Raji (cell line): ENCODE data around the gene RCSD1.
A peak's percentile ranks its signal among the peaks of the same experiment; 100 is the strongest.

ENCODE experiments used
- POLR2A ChIP-seq: IDR thresholded peaks from 2 replicates; pipeline ENCODE4 v1.6.1; 2011; ENCODE audit warnings: low read depth, low read length, control low read depth; ENCODE audit not compliant: insufficient read depth

RCSD1 gene

DNA sequence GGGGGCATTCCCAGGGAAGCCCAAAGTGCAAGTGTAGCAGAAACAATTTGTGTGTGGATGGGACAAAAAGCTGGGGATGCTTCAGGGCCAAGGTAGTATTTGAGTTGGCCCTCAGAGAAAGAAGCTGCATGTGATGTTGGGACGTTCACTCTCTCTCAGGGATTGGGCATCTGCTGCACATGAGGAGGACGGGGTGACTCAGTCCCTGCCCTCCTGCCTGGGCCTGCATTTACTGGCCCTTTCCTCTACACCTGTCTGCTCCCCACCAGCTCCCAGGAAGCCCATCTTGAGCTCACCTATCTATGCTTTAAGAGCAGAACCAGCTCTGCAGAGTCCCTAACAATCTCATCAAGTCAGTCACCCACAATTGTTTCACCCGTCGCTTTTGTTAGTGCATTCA lies 68.3 kb downstream of the RCSD1 start:
- no peak for TF ChIP-seq POLR2A

GRCh38 chr1:167701510-167701909 lies 71.5 kb downstream of the RCSD1 start:
- TF ChIP-seq POLR2A = no peak

- no peak for TF ChIP-seq POLR2A
Measured at GRCh38 chr1:167703557-167703956, 73.5 kb downstream of the RCSD1 start.

DNA sequence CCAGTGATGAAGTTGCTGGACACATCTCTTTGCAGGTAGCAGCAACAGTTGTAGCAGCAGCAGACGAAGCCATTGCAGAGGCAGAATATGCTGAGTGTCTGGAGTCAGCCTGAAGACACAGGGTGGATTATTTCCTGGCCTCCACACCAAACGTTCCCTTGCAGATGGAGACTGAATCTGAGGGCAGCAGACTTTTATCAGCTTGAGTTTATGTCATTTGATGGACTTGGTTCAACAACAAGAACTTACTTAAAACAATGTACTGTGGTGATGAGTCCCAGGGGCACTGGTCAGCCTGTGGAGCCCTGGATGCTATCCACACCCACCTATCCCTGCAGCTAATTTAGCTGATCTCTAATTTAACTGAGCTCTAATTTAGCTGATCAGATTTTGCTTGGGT lies 74.7 kb downstream of the RCSD1 start:
- no peak for TF ChIP-seq POLR2A

- no peak for TF ChIP-seq POLR2A
Measured at GRCh38 chr1:167705250-167705649, 75.2 kb downstream of the RCSD1 start.

DNA sequence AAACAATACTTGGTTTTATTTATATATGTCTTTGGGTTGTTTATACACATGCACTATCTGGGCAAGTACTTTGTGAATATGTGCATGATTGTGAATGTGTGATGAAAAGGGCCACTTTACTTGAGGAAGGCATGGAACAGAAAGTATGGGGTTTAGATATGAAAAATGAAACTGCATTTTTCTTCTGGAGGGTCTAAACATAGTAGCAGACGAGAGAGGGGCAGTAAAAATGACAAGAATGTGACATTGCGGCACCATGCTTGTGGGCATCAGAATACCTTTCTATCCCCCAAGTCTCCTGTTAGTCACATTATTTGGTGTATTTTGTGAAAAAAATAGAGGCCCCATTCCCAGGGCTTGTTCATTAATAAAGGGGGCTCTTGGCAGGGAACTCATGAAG lies 76.3 kb downstream of the RCSD1 start:
- TF ChIP-seq POLR2A = no peak

DNA sequence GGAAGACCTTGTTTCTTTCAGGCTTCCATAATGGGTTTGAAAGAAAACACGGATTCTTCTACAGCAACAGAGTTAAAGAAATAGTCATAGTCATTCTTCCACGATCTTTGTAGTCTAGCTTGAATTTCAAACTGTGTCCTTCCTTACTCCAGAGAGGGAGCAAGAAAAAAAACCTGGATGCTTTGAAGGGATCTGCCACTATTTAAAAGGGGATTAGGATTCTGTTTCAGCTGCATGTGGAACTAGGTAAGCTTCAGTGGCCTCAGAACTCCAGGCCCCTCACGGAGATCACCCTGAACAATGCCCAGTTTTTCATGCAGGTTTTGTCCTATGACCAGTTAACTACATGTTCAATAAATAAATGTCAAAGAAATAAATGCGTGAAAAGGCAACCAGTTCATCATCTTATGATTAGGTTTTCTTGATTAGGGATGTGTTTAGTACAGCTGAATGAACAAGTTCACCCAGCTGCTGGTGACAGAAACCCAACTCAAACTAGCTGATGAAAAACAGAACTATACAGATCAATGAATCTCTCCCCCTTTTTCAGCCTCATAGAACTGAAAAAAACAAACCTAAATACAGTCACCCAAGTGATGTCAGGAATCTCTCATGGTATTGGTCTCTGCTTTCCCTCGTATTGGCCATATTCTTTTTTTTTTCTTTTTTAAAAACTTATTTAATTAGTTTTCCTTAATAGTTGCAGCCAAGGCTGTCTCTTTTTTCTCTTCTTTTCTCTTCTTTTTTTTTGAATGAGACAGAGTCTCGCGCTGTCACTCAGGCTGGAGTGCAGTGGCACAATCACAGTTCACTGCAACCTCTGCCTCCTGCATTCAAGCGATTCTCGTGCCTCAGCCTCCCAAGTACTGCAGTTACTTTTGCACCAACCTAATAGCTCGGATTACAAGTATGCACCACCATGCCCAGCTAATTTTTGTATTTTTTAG lies 77.2 kb downstream of the RCSD1 start:
- TF ChIP-seq POLR2A = no peak

- no peak for TF ChIP-seq POLR2A
Measured at GRCh38 chr1:167707942-167708341, 77.9 kb downstream of the RCSD1 start.

- no peak for TF ChIP-seq POLR2A
Measured at GRCh38 chr1:167708940-167709389, 78.9 kb downstream of the RCSD1 start.

DNA sequence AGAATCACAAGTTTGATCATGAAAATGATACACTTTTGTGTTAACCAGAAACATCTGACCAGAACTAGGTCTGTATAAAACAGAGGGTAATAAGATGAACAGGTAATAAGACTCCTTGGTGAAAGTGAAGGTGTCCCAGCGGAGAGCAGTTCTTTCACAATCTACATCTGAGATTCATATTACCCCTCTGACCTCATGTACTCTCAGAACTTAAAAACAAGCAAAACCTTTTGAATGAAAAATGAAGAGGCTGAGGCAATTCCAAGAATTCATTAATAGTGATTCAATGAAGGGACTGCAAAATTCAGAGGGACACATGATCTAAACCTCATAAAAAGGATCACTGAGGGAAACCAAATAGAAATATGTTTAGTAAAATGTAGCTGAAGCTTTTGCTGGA lies 80.8 kb downstream of the RCSD1 start:
- TF ChIP-seq POLR2A = no peak

DNA sequence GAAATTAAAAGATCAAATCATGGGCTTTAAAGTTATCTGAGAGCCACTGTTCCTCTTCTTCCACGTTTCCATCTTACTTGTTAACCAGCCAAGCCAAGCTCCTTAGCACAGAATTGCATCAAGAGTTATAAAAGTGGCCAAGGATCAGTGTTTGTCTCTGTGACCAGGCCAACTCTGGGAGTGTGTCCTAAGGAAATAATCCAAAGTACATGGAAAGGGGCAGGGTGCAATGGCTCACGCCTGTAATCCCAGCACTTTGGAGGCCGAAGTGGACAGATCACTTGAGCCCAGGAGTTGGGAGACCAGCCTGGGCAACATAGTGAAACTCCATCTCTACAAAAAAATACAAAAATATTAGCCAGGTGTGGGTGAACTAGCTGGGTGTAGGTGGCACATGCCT lies 81.8 kb downstream of the RCSD1 start:
- no peak for TF ChIP-seq POLR2A

GRCh38 chr1:167713330-167714081 lies 83.5 kb downstream of the RCSD1 start:
- no peak for TF ChIP-seq POLR2A

DNA sequence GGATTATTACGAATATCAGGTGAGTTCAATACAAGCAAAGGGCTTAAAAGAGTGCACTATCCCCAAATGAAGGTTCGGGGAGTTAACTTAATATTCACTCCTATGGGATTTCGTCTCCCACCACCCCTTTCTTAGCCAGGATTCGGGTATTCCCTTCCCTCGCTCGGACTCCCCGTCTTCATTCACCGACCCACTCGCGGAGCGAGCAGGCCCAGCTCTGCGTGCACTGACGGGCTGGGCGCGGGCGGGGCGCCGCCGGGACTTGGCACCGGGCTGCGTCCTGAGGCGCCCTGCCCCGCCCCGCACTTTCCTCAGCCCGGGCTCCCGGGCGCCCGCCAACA lies 84.0 kb downstream of the RCSD1 start:
- TF ChIP-seq POLR2A = no peak; the same call in 1 of the 2 replicates

DNA sequence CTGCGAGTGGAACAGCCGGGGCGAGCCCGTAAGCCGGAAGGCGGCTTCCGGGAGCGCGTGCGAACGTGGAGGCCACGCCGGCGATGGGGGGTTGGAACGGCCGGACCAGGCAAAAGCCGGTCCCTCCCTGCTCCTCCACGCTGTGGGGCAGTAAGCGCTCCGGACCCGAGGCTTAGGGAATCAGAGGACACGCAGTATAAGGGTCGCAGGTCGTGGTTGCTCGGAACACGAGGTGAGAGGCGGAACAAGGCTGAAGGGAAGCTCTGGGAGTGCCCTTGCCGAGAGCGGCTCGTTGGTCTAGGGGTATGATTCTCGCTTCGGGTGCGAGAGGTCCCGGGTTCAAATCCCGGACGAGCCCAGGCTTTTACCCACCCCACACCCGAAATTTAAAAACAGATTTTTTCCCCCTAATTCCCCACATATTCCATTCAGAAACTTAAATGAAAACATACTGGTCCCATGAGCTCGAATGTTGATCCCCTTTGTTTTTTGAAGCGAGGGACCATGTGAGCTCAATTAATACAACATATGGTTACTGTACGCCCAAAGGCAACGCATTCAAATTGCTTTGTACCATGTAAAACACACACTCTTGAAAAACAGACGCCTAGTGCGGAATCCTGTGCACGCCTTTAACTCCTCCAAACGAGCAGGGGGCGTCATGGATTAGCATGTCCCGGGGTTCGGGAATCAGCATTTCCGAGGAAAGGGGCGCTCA lies 84.6 kb downstream of the RCSD1 start:
- peak; percentile 53 for TF ChIP-seq POLR2A
